PC-3 (cell line): ENCODE results near the gene PLEKHA5. TPM values are rescaled to one million over a fixed set of nuclear protein-coding genes. Genes with fewer than 3 reads are reported as not detected.
A peak's percentile ranks its signal among the peaks of the same experiment; 100 is the strongest.

ENCODE experiments used
- ATAC-seq: fragments of 200-7000 bp; cut with Tn5 transposase; 2 replicates; pipeline ENCODE4 v1.9.1; 2020; ENCODE audit warnings: mild to moderate bottlenecking, moderate library complexity
- BruUV-seq: library from RNA; stranded (reverse); fragments of 400-500 nt; replicated peaks from 2 replicates; lab custom pipeline; 2021; lab: Mats Ljungman, UMichigan
- CTCF ChIA-PET: fragments of 300-600 bp; sonication (Branson Sonifier 250); formaldehyde crosslinking; loops from one replicate; lab custom pipeline; 2022; ENCODE audit warnings: antibody characterized with exemption; lab: Charles Lee
- POLR2A ChIA-PET: fragments of 300-600 bp; sonication (Branson Sonifier 250); formaldehyde crosslinking; loops from one replicate; lab custom pipeline; 2022; ENCODE audit warnings: antibody characterized with exemption; ENCODE audit not compliant: unreplicated experiment; lab: Charles Lee
- DNase-seq: peaks from one replicate; pipeline ENCODE4 v3.0.0-alpha.2; 2015
- H2AFZ ChIP-seq: fragments of 300-600 bp; sonication (generic); 2 replicates; pipeline ENCODE4 v1.6.0; 2016; ENCODE audit warnings: antibody characterized with exemption, low read length
- H3F3A ChIP-seq: fragments of 300-600 bp; sonication (generic); one replicate; pipeline ENCODE4 v1.6.0; 2017; ENCODE audit warnings: antibody characterized with exemption, low read length, control low read depth, mild to moderate bottlenecking; ENCODE audit not compliant: unreplicated experiment
- H3K27ac ChIP-seq: fragments of 300-600 bp; sonication (generic); 2 replicates; pipeline ENCODE4 v1.5.1; 2016; ENCODE audit warnings: mild to moderate bottlenecking, low read length
- H3K27me3 ChIP-seq: fragments of 300-600 bp; sonication (generic); 2 replicates; pipeline ENCODE4 v1.6.1; 2016; ENCODE audit warnings: low read length, mixed read lengths
- H3K36me3 ChIP-seq: fragments of 300-600 bp; sonication (generic); 2 replicates; pipeline ENCODE4 v1.6.1; 2016; ENCODE audit warnings: low read depth, mixed run types, low read length, mixed read lengths
- H3K4me1 ChIP-seq: fragments of 300-600 bp; sonication (generic); 2 replicates; pipeline ENCODE4 v1.5.1; 2016; ENCODE audit warnings: low read length; ENCODE audit not compliant: insufficient read depth
- H3K4me2 ChIP-seq: fragments of 300-600 bp; sonication (generic); 2 replicates; pipeline ENCODE4 v1.6.0; 2016; ENCODE audit warnings: low read length
- H3K4me3 ChIP-seq: fragments of 300-600 bp; sonication (generic); 2 replicates; pipeline ENCODE4 v1.5.1; 2016; ENCODE audit warnings: mild to moderate bottlenecking, low read length, mixed read lengths
- H3K79me2 ChIP-seq: fragments of 300-600 bp; sonication (generic); 2 replicates; pipeline ENCODE4 v1.6.1; 2017; ENCODE audit warnings: low read length, mixed read lengths
- H3K9ac ChIP-seq: fragments of 300-600 bp; sonication (generic); 2 replicates; pipeline ENCODE4 v1.6.0; 2016; ENCODE audit warnings: mild to moderate bottlenecking, low read length
- H3K9me2 ChIP-seq: fragments of 300-600 bp; sonication (generic); replicated peaks from 2 replicates; pipeline ENCODE4 v1.6.1; 2016; ENCODE audit warnings: mixed run types, low read length, mixed read lengths
- H3K9me3 ChIP-seq: fragments of 300-600 bp; sonication (generic); 2 replicates; pipeline ENCODE4 v1.6.1; 2016; ENCODE audit warnings: low read length, mixed read lengths
- H4K20me1 ChIP-seq: fragments of 300-600 bp; sonication (generic); 2 replicates; pipeline ENCODE4 v1.6.1; 2016; ENCODE audit warnings: low read length, mixed read lengths
- CTCF ChIP-seq: fragments of 300-600 bp; sonication (generic); conservative IDR thresholded peaks from 2 replicates; pipeline ENCODE4 v1.5.1; 2017; ENCODE audit warnings: antibody characterized with exemption, low read depth, mild to moderate bottlenecking, low read length
- EZH2 ChIP-seq: fragments of 300-600 bp; sonication (generic); IDR thresholded peaks from one replicate; pipeline ENCODE4 v1.6.1; 2017; ENCODE audit warnings: antibody characterized with exemption, mild to moderate bottlenecking, low read length; ENCODE audit not compliant: unreplicated experiment
- EZH2phosphoT487 ChIP-seq: fragments of 300-600 bp; sonication (generic); IDR thresholded peaks from 2 replicates; pipeline ENCODE4 v1.6.1; 2018; ENCODE audit warnings: mild to moderate bottlenecking, antibody characterized with exemption, low read length, borderline replicate concordance
- intact Hi-C: fragments of 100-400 bp; cut with micrococcal nuclease; formaldehyde crosslinking; loops from 2 replicates; pipeline ENCODE4 v1.9.0; 2023
- total RNA-seq: library from RNA; depleted of rRNA; stranded (reverse); fragments of >200 nt; gene quantifications from 2 replicates; pipeline ENCODE4 v1.2.3, GENCODE V29; 2014

The PLEKHA5 gene
- total RNA-seq, 1 experiment from 2014 or later = 16.7 TPM

- peak overlapping the region; percentile 18; the same call in 1 of the 2 replicates for H3K27ac ChIP-seq
- no peaks in the 10 kb centered on the region for H3K27me3 ChIP-seq
- H3K4me2 ChIP-seq = peak overlapping the region; percentile 32; the same call in 1 of the 2 replicates
- H3K9me3 ChIP-seq = no peaks in the 10 kb centered on the region
- ChIA-PET CTCF (no interaction called here), POLR2A (no interaction called here)
- no peaks in the 10 kb centered on the region for H3F3A ChIP-seq
- peaks cover 23% of the 10 kb centered on the region for H3K4me1 ChIP-seq
- H4K20me1 ChIP-seq = no peaks in the 10 kb centered on the region
- TF ChIP-seq EZH2 = no peak
- no peak for TF ChIP-seq EZH2phosphoT487
- TF ChIP-seq CTCF = no peak
- BruUV-seq = no TSS peak
- intact Hi-C loops = no loop called here
- ATAC-seq (peak; percentile 72), DNase-seq (peak; percentile 68)
- peak overlapping the region; percentile 47; the same call in 1 of the 2 replicates for H2AFZ ChIP-seq
- no peak overlapping the region for H3K4me3 ChIP-seq
- no peaks in the 10 kb centered on the region for H3K36me3 ChIP-seq
- H3K9ac ChIP-seq = no peak overlapping the region
- H3K79me2 ChIP-seq = no peaks in the 10 kb centered on the region
- no peaks in the 10 kb centered on the region for H3K9me2 ChIP-seq
Observed at GRCh38 chr12:19120795-19121194, 8.7 kb upstream of the PLEKHA5 start.

GRCh38 chr12:19121449-19122018, 8.0 kb upstream of the PLEKHA5 start:
- no TSS peak for BruUV-seq
- CTCF ChIA-PET = no interaction called here
- Histone ChIP-seq H2AFZ (no peak overlapping the region), H3K27me3 (no peaks in the 10 kb centered on the region), H3K9me3 (no peaks in the 10 kb centered on the region), H3K4me1 (peaks cover 23% of the 10 kb centered on the region), H3K36me3 (no peaks in the 10 kb centered on the region), H3K4me3 (no peak overlapping the region), H4K20me1 (no peaks in the 10 kb centered on the region), H3K4me2 (no peak overlapping the region), H3K27ac (no peak overlapping the region), H3K9ac (no peak overlapping the region), H3F3A (no peaks in the 10 kb centered on the region), H3K79me2 (no peaks in the 10 kb centered on the region), H3K9me2 (no peaks in the 10 kb centered on the region)
- DNase-seq = no peak
- intact Hi-C loops = no loop called here
- ATAC-seq = no peak
- POLR2A ChIA-PET = no interaction called here
- TF ChIP-seq EZH2phosphoT487 = no peak
- TF ChIP-seq CTCF = no peak
- no peak for TF ChIP-seq EZH2

- ATAC-seq = peak; percentile 19
- no peaks in the 10 kb centered on the region for H3K79me2 ChIP-seq
- TF ChIP-seq EZH2phosphoT487 (no peak), CTCF (no peak), EZH2 (no peak)
- intact Hi-C loops = loop anchor here (5.0 kb wide), 1 partner anchor 118 kb away; no protein-coding TSS in a partner anchor
- H4K20me1 ChIP-seq = no peaks in the 10 kb centered on the region
- POLR2A ChIA-PET = no interaction called here
- no peak overlapping the region for H3K4me3 ChIP-seq
- CTCF ChIA-PET = no interaction called here
- no peaks in the 10 kb centered on the region for H3K27me3 ChIP-seq
- no peaks in the 10 kb centered on the region for H3F3A ChIP-seq
- no peak overlapping the region for H2AFZ ChIP-seq
- H3K9me2 ChIP-seq = no peaks in the 10 kb centered on the region
- H3K36me3 ChIP-seq = no peaks in the 10 kb centered on the region
- peak overlapping the region; percentile 37; the same call in 1 of the 2 replicates for H3K4me2 ChIP-seq
- no peak overlapping the region for H3K27ac ChIP-seq
- H3K9me3 ChIP-seq = 0 out of 2 replicates have a peak, but pooled peaks cover 7% of the 10 kb centered on the region
- H3K4me1 ChIP-seq = peaks cover 22% of the 10 kb centered on the region
- peak; percentile 52 for DNase-seq
- H3K9ac ChIP-seq = no peak overlapping the region
- BruUV-seq = no TSS peak
Observed at GRCh38 chr12:19125325-19125724, 4.2 kb upstream of the PLEKHA5 start.
